PFSK-1 (cell line): ENCODE data around the gene SDK1.

Experiments
- FOXP2 ChIP-seq: optimal IDR thresholded peaks from 2 replicates; pipeline ENCODE3; 2011; ENCODE audit warnings: borderline replicate concordance, control low read depth, inconsistent platforms; ENCODE audit not compliant: insufficient read depth; ENCODE audit errors: extremely low read length, extremely low read depth
- POLR2AphosphoS5 ChIP-seq: IDR thresholded peaks from 2 replicates; pipeline ENCODE4 v1.6.1; 2012; ENCODE audit warnings: low read depth, mild to moderate bottlenecking, control low read depth, low read length, moderate library complexity
- REST ChIP-seq, 2 experiments: IDR thresholded peaks; 2 replicates each; pipeline versions ENCODE4 v1.6.1 to v1.8.0; 2011 to 2012; ENCODE audit warnings: low read depth in 2 of 2, low read length in 2 of 2, control low read depth in 1 of 2, inconsistent platforms in 1 of 2, mild to moderate bottlenecking in 1 of 2, moderate library complexity in 1 of 2; ENCODE audit not compliant: insufficient read depth in 1 of 2

GRCh38 chr7:3682028-3682710 lies 381.1 kb downstream of the SDK1 start:
- no peak for TF ChIP-seq POLR2AphosphoS5
- TF ChIP-seq REST (IDR thresholded peaks at IDR 0.05; ENCODE audit: insufficient read depth in 1 of 2, low read depth in 2 of 2, low read length in 2 of 2): no peak
- TF ChIP-seq FOXP2: no peak
